ENCODE measurements around the gene HOXA3. TPM values are rescaled to one million over a fixed set of nuclear protein-coding genes. Genes with fewer than 3 reads are reported as not detected.

HOXA3 gene
- total and polyA plus RNA-seq, 10 of the 15 experiments (the other 5 are each of a cell fraction or from before 2014, with no cell fraction given): 0.05 TPM; not detected in 9

GRCh38 chr7:27152816-27153442 lies 546 bp upstream of the HOXA3 start:
- ChIA-PET CTCF (interaction anchor here (0.7 to 5.5 kb wide), 3 partner anchors 9 to 297 kb away, joined by 4 to 38 read pairs (median 30); no protein-coding TSS in a partner anchor), SMC1A (ENCODE audit: uncharacterized antibody, unreplicated experiment) (no interaction called here), RAD21 (ENCODE audit: unreplicated experiment) (no interaction called here), POLR2A (no interaction called here)
- FAIRE-seq (no peak), DNase-seq (ENCODE audit: low read depth, low spot score) (no peak), ATAC-seq (no peak)
- peak; percentile 40 for TF ChIP-seq SUZ12 (IDR thresholded peaks at IDR 0.05; ENCODE audit: unreplicated experiment)
- no peak for TF ChIP-seq ZBED1 (IDR thresholded peaks at IDR 0.05; ENCODE audit: borderline replicate concordance)
- no peak for TF ChIP-seq RAD51 (IDR thresholded peaks at IDR 0.05)
- no TSS peak for BruUV-seq (replicated peaks)
- no peak overlapping the region for H2AFZ ChIP-seq (ENCODE audit: control insufficient read depth, low read depth, low read length)
- no peaks in the 10 kb centered on the region; the same call in 2 of the 3 replicates for H3K9me3 ChIP-seq (replicated peaks; ENCODE audit: control insufficient read depth, insufficient read depth, low read length)
- H3K79me2 ChIP-seq (ENCODE audit: control insufficient read depth, insufficient read depth, low read length): no peaks in the 10 kb centered on the region
- no peaks in the 10 kb centered on the region for H4K20me1 ChIP-seq (ENCODE audit: control insufficient read depth, insufficient read depth)
- in situ Hi-C loops (cut with MboI) (loop anchor here (25.0 kb wide), 1 partner anchor 1066 kb away; no protein-coding TSS in a partner anchor), intact Hi-C loops (cut with micrococcal nuclease; ENCODE audit: unreplicated experiment) (no loop called here)
- 55% methylated on average over 12 of the region's 22 CpGs for WGBS (ENCODE audit: insufficient coverage, insufficient replicate concordance, low lambda C conversion rate, missing lambda C conversion rate)
- H3K27me3 ChIP-seq (replicated peaks in 1 of 2; ENCODE audit: control insufficient read depth in 2 of 2, insufficient read depth in 2 of 2, low read length in 1 of 2): peaks cover 20 to 57% of the 10 kb centered on the region in 2 experiments
- H3K36me3 ChIP-seq (ENCODE audit: control insufficient read depth in 2 of 2, insufficient read depth in 2 of 2, low read length in 1 of 2): no peaks in the 10 kb centered on the region
- H3K27ac ChIP-seq (ENCODE audit: control insufficient read depth, insufficient read depth): no peak overlapping the region
- no peak overlapping the region for H3K4me3 ChIP-seq
- no peak overlapping the region for H3K9ac ChIP-seq (ENCODE audit: control insufficient read depth, insufficient read depth, low read length)
- no peaks in the 10 kb centered on the region; the same call in 1 of the 2 replicates for H3K4me1 ChIP-seq (ENCODE audit: control insufficient read depth, insufficient read depth, low read length)
- no peak overlapping the region for H3K4me2 ChIP-seq (ENCODE audit: control insufficient read depth, insufficient read depth)

GRCh38 chr7:27151341-27151930 lies 947 bp downstream of the HOXA3 start:
- no TSS peak for BruUV-seq (replicated peaks)
- DNase-seq (ENCODE audit: low read depth, low spot score) (no peak), ATAC-seq (no peak), FAIRE-seq (no peak)
- no peak for TF ChIP-seq PAX8 (IDR thresholded peaks at IDR 0.05)
- 0 out of 3 replicates have a peak, but pooled peaks of 1 of the 2 experiments have one; percentile 10 for TF ChIP-seq EGR1 (IDR thresholded peaks at IDR 0.05; ENCODE audit: borderline replicate concordance in 1 of 2, low read depth in 2 of 2, low read length in 2 of 2)
- TF ChIP-seq PKNOX1 (IDR thresholded peaks at IDR 0.05): no peak
- TF ChIP-seq ZNF384 (IDR thresholded peaks at IDR 0.05; ENCODE audit: borderline replicate concordance, low read depth, low read length): no peak
- peak in 1 of 3 experiments; percentile 6; a peak in 1 of 6 replicates for TF ChIP-seq CTCF (IDR thresholded peaks at IDR 0.05 in 2 of 3, conservative IDR thresholded peaks at IDR 0.05 in 1 of 3; ENCODE audit: control insufficient read depth in 2 of 3, extremely low read depth in 1 of 3, insufficient read depth in 1 of 3, low read depth in 3 of 3, low read length in 3 of 3)
- TF ChIP-seq MTA2 (IDR thresholded peaks at IDR 0.05; ENCODE audit: low read depth): no peak
- TF ChIP-seq RCOR1 (conservative IDR thresholded peaks at IDR 0.05; ENCODE audit: low read depth, low read length): no peak
- TF ChIP-seq CBX5 (IDR thresholded peaks at IDR 0.05; ENCODE audit: low read depth): no peak
- POLR2A ChIA-PET: no interaction called here
- H3K27ac ChIP-seq (ENCODE audit: control insufficient read depth, insufficient read depth): no peak overlapping the region
- no peaks in the 10 kb centered on the region; the same call in 1 of the 2 replicates for H3K4me1 ChIP-seq (ENCODE audit: control insufficient read depth, insufficient read depth, low read length)
- H3K27me3 ChIP-seq (replicated peaks in 1 of 2; ENCODE audit: control insufficient read depth in 2 of 2, insufficient read depth in 2 of 2, low read length in 1 of 2): peaks cover 20 to 63% of the 10 kb centered on the region in 2 experiments
- H2AFZ ChIP-seq (ENCODE audit: control insufficient read depth, low read depth, low read length): peak overlapping the region; percentile 77; the same call in 1 of the 2 replicates
- H3K9ac ChIP-seq (ENCODE audit: control insufficient read depth, insufficient read depth, low read length): no peak overlapping the region
- H4K20me1 ChIP-seq (ENCODE audit: control insufficient read depth, insufficient read depth): no peaks in the 10 kb centered on the region
- intact Hi-C loops (cut with micrococcal nuclease; ENCODE audit: unreplicated experiment): no loop called here
- H3K4me3 ChIP-seq: peak overlapping the region; percentile 67
- RAD21 ChIA-PET (ENCODE audit: unreplicated experiment): interaction anchor here (0.8 to 2.8 kb wide), 9 partner anchors 17 to 782 kb away, joined by 3 to 10 read pairs (median 4); partner anchors contain the start of gene HOXA1
- H3K79me2 ChIP-seq (ENCODE audit: control insufficient read depth, insufficient read depth, low read length): no peaks in the 10 kb centered on the region
- CTCF ChIA-PET: interaction anchor here (0.8 to 5.5 kb wide), 16 partner anchors 8 to 1257 kb away, joined by 3 to 38 read pairs (median 6); no protein-coding TSS in a partner anchor
- H3K9me3 ChIP-seq (replicated peaks; ENCODE audit: control insufficient read depth, insufficient read depth, low read length): no peaks in the 10 kb centered on the region; the same call in 2 of the 3 replicates
- SMC1A ChIA-PET (ENCODE audit: uncharacterized antibody, unreplicated experiment): interaction anchor here (1.1 to 3.2 kb wide), 9 partner anchors 8 to 1259 kb away, joined by 3 to 17 read pairs (median 4); partner anchors contain the start of gene SKAP2
- peak overlapping the region; percentile 91 for H3K4me2 ChIP-seq (ENCODE audit: control insufficient read depth, insufficient read depth)
- in situ Hi-C loops (cut with MboI): loop anchor here (25.0 kb wide), 1 partner anchor 1064 kb away; no protein-coding TSS in a partner anchor
- H3K36me3 ChIP-seq (ENCODE audit: control insufficient read depth in 2 of 2, insufficient read depth in 2 of 2, low read length in 1 of 2): no peaks in the 10 kb centered on the region
- WGBS (ENCODE audit: insufficient coverage, insufficient replicate concordance, low lambda C conversion rate, missing lambda C conversion rate): under 1% methylated on average over 27 of the region's 27 CpGs

All from GM12878 (cell line).